B cell (primary cell): ENCODE measurements around the gene ZNF614.

Source experiments
- CTCF ChIP-seq: fragments of 200-600 bp; IDR thresholded peaks from one replicate; pipeline ENCODE4 v1.8.0; 2022; ENCODE audit warnings: antibody characterized with exemption, mild to moderate bottlenecking
- EZH2 ChIP-seq: IDR thresholded peaks from 2 replicates; pipeline ENCODE4 v1.6.1; 2012; ENCODE audit warnings: borderline replicate concordance, low read depth, mild to moderate bottlenecking, moderate library complexity, low read length; ENCODE audit not compliant: insufficient read depth, poor library complexity, severe bottlenecking

- TF ChIP-seq CTCF = no peak
- TF ChIP-seq EZH2 = no peak
Observed at GRCh38 chr19:51994048-51994644, 34.0 kb downstream of the ZNF614 start.
